Upper lobe of left lung (tissue), 4 donors: ENCODE results near the gene RAF1.

Experiments
- CTCF ChIP-seq, 6 experiments: fragments of 450-650 bp in 4 of 6; fragments of 200-600 bp in 2 of 6; sonication (generic) in 2 of 6; IDR thresholded peaks; one replicate each; pipeline ENCODE4 v1.5.1; 2016 to 2019; ENCODE audit warnings: antibody characterized with exemption in 6 of 6
- POLR2A ChIP-seq, 4 donors: fragments of 450-650 bp; IDR thresholded peaks; one replicate each; pipeline ENCODE4 v1.5.1; 2016 to 2017; ENCODE audit warnings: antibody characterized with exemption in 4 of 4, mild to moderate bottlenecking in 2 of 4

- TF ChIP-seq CTCF (IDR thresholded peaks at IDR 0.05): no peak
- TF ChIP-seq POLR2A (IDR thresholded peaks at IDR 0.05): no peak
These were observed 94.1 kb downstream of the RAF1 start for GRCh38 chr3:12569836-12570235.
